HL-60 (cell line): ENCODE data around the gene MEF2B.

Experiments
- DNase-seq, 2 experiments: peaks; one replicate each; pipeline ENCODE4 v3.0.0-alpha.2; 2010 to 2020; ENCODE audit warnings: low read depth in 1 of 2, low spot score in 1 of 2
- H3K27ac ChIP-seq: fragments of 250-450 bp; sonication (Bioruptor Pico); replicated peaks from 2 replicates; pipeline ENCODE4 v1.5.1; 2020; ENCODE audit warnings: mild to moderate bottlenecking, moderate library complexity
- H3K27me3 ChIP-seq: fragments of 250-450 bp; sonication (Bioruptor Pico); 2 replicates; pipeline ENCODE4 v1.5.1; 2021; ENCODE audit warnings: mild to moderate bottlenecking, moderate library complexity; ENCODE audit not compliant: insufficient read depth, poor library complexity, severe bottlenecking
- H3K4me3 ChIP-seq: replicated peaks from 2 replicates; pipeline ENCODE4 v1.5.1; 2011; ENCODE audit warnings: mild to moderate bottlenecking, control low read depth, low read length; ENCODE audit not compliant: insufficient read depth
- GABPA ChIP-seq: IDR thresholded peaks from 2 replicates; pipeline ENCODE4 v1.6.1; 2012; ENCODE audit warnings: low read depth
- POLR2AphosphoS5 ChIP-seq: IDR thresholded peaks from 2 replicates; pipeline ENCODE4 v1.6.1; 2012; ENCODE audit warnings: low read depth
- SPI1 ChIP-seq: IDR thresholded peaks from 2 replicates; pipeline ENCODE4 v1.6.1; 2012; ENCODE audit warnings: low read depth, mild to moderate bottlenecking, borderline replicate concordance
- TF ChIP-seq, protein P1 (sequence below): IDR thresholded peaks from one replicate; pipeline ENCODE4 v1.5.1; 2011; ENCODE audit warnings: low read length, control low read depth, inconsistent platforms; ENCODE audit not compliant: insufficient read depth
- TF ChIP-seq, protein P2 (sequence below): IDR thresholded peaks from 2 replicates; pipeline ENCODE4 v1.6.1; 2012; ENCODE audit warnings: low read depth; ENCODE audit not compliant: insufficient replicate concordance

MEF2B gene

DNA sequence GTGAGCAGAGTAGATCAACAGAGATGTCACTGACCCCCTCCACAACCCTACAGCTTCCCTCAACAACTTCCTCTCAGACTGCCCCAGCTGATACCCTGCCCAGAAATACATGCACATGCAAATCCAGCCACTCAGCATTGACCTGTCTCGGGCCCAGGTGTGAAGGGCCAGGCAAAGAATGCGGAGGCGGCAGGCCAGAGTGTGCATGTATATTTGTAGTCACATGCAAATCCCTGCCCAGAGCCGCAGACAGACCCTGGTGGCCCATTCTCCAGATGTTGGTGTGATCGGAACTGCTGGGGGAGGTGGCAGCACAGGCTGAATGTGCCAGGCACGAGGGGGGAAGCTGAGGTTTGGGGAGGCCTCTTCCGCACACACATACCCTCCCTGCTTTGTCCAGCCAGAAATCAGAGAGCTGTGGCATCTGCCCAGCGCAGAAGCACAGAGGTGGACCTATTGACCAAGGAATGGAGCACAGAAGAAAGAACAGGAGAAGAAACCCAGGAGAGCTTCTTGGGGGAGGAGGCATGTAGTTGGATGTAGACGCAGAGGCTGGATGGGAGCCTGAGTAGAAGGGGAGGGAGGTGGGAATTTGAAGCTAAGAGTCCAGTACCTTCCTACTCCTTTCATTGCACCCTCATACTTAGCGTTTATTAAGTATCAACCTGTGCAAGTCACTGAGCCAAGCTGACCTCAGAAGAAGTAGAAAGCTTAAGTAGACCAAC lies 14.4 kb downstream of the MEF2B start:
- peak in 1 of 2 experiments; percentile 23 for DNase-seq
- TF ChIP-seq SPI1 (no peak), GABPA (no peak), POLR2AphosphoS5 (no peak)
- TF ChIP-seq, protein P1, sequence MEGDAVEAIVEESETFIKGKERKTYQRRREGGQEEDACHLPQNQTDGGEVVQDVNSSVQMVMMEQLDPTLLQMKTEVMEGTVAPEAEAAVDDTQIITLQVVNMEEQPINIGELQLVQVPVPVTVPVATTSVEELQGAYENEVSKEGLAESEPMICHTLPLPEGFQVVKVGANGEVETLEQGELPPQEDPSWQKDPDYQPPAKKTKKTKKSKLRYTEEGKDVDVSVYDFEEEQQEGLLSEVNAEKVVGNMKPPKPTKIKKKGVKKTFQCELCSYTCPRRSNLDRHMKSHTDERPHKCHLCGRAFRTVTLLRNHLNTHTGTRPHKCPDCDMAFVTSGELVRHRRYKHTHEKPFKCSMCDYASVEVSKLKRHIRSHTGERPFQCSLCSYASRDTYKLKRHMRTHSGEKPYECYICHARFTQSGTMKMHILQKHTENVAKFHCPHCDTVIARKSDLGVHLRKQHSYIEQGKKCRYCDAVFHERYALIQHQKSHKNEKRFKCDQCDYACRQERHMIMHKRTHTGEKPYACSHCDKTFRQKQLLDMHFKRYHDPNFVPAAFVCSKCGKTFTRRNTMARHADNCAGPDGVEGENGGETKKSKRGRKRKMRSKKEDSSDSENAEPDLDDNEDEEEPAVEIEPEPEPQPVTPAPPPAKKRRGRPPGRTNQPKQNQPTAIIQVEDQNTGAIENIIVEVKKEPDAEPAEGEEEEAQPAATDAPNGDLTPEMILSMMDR = no peak
- TF ChIP-seq, protein P2, sequence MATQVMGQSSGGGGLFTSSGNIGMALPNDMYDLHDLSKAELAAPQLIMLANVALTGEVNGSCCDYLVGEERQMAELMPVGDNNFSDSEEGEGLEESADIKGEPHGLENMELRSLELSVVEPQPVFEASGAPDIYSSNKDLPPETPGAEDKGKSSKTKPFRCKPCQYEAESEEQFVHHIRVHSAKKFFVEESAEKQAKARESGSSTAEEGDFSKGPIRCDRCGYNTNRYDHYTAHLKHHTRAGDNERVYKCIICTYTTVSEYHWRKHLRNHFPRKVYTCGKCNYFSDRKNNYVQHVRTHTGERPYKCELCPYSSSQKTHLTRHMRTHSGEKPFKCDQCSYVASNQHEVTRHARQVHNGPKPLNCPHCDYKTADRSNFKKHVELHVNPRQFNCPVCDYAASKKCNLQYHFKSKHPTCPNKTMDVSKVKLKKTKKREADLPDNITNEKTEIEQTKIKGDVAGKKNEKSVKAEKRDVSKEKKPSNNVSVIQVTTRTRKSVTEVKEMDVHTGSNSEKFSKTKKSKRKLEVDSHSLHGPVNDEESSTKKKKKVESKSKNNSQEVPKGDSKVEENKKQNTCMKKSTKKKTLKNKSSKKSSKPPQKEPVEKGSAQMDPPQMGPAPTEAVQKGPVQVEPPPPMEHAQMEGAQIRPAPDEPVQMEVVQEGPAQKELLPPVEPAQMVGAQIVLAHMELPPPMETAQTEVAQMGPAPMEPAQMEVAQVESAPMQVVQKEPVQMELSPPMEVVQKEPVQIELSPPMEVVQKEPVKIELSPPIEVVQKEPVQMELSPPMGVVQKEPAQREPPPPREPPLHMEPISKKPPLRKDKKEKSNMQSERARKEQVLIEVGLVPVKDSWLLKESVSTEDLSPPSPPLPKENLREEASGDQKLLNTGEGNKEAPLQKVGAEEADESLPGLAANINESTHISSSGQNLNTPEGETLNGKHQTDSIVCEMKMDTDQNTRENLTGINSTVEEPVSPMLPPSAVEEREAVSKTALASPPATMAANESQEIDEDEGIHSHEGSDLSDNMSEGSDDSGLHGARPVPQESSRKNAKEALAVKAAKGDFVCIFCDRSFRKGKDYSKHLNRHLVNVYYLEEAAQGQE = no peak
- Histone ChIP-seq H3K27me3 (no peaks in the 10 kb centered on the region), H3K27ac (no peak overlapping the region), H3K4me3 (no peak overlapping the region)

GRCh38 chr19:19154768-19155494 lies 15.1 kb downstream of the MEF2B start:
- Histone ChIP-seq H3K27me3 (no peaks in the 10 kb centered on the region), H3K4me3 (no peak overlapping the region), H3K27ac (no peak overlapping the region)
- DNase-seq = no peak
- TF ChIP-seq, protein P1 = no peak
- no peak for TF ChIP-seq GABPA
- TF ChIP-seq, protein P2 = no peak
- no peak for TF ChIP-seq SPI1
- TF ChIP-seq POLR2AphosphoS5 = no peak

GRCh38 chr19:19152668-19153384 lies 17.2 kb downstream of the MEF2B start:
- Histone ChIP-seq H3K27me3 (no peaks in the 10 kb centered on the region), H3K27ac (no peak overlapping the region), H3K4me3 (no peak overlapping the region)
- TF ChIP-seq SPI1 (no peak), POLR2AphosphoS5 (no peak), GABPA (no peak)
- TF ChIP-seq, protein P2 = no peak
- TF ChIP-seq, protein P1 = no peak
- DNase-seq = no peak
